IPS-15b (cell line): Measurements from ENCODE around the gene PCBP4.
"Not testable (repeated sequence)": the region's sequence is repeated elsewhere in the genome, so short reads cannot be mapped to it uniquely, and the experiment has no call there.

Experiments used
- H3K27me3 ChIP-seq: one replicate; pipeline ENCODE4 v1.6.1; 2013; ENCODE audit warnings: low read length; ENCODE audit not compliant: control insufficient read depth, insufficient read depth
- H3K36me3 ChIP-seq: one replicate; pipeline ENCODE4 v1.6.1; 2013; ENCODE audit warnings: low read length; ENCODE audit not compliant: control insufficient read depth, insufficient read depth
- H3K4me1 ChIP-seq: one replicate; pipeline ENCODE4 v1.6.1; 2013; ENCODE audit warnings: mild to moderate bottlenecking, low read length; ENCODE audit not compliant: control insufficient read depth, insufficient read depth
- H3K4me3 ChIP-seq: one replicate; pipeline ENCODE4 v1.5.1; 2013; ENCODE audit warnings: low read depth, low read length
- H3K9ac ChIP-seq: one replicate; pipeline ENCODE4 v1.6.1; 2013; ENCODE audit warnings: low read depth, mild to moderate bottlenecking, low read length
- H3K9me3 ChIP-seq: one replicate; pipeline ENCODE4 v1.6.1; 2013; ENCODE audit warnings: mild to moderate bottlenecking, low read length; ENCODE audit not compliant: control insufficient read depth, insufficient read depth

The PCBP4 gene

GRCh38 chr3:51937014-51937413 lies 30.2 kb downstream of the PCBP4 start:
- Histone ChIP-seq H3K36me3 (peaks cover 53% of the 10 kb centered on the region), H3K4me1 (peaks cover 3% of the 10 kb centered on the region), H3K27me3 (no peaks in the 10 kb centered on the region), H3K9ac (no peak overlapping the region), H3K9me3 (no peaks in the 10 kb centered on the region), H3K4me3 (no peak overlapping the region)

- Histone ChIP-seq H3K9me3 (no peaks in the 10 kb centered on the region), H3K4me3 (no peak overlapping the region), H3K9ac (no peak overlapping the region), H3K4me1 (peaks cover 3% of the 10 kb centered on the region), H3K27me3 (no peaks in the 10 kb centered on the region), H3K36me3 (peaks cover 53% of the 10 kb centered on the region)
Observed at GRCh38 chr3:51935886-51936755, 31.1 kb downstream of the PCBP4 start.

- H3K9ac ChIP-seq = no peak overlapping the region
- H3K4me1 ChIP-seq = peaks cover 2% of the 10 kb centered on the region
- H3K27me3 ChIP-seq = no peaks in the 10 kb centered on the region
- H3K36me3 ChIP-seq = peaks cover 53% of the 10 kb centered on the region
- H3K4me3 ChIP-seq = no peak overlapping the region
- no peaks in the 10 kb centered on the region for H3K9me3 ChIP-seq
Observed at GRCh38 chr3:51934991-51935885, 32.0 kb downstream of the PCBP4 start.

- H3K36me3 ChIP-seq = peaks cover 53% of the 10 kb centered on the region
- no peak overlapping the region for H3K4me3 ChIP-seq
- H3K9ac ChIP-seq = no peak overlapping the region
- H3K27me3 ChIP-seq = no peaks in the 10 kb centered on the region
- no peaks in the 10 kb centered on the region for H3K9me3 ChIP-seq
- H3K4me1 ChIP-seq = no peaks in the 10 kb centered on the region
Observed at GRCh38 chr3:51934139-51934850, 33.0 kb downstream of the PCBP4 start.

- H3K36me3 ChIP-seq = peaks cover 53% of the 10 kb centered on the region
- H3K9ac ChIP-seq = no peak overlapping the region
- H3K4me1 ChIP-seq = no peaks in the 10 kb centered on the region
- no peaks in the 10 kb centered on the region for H3K9me3 ChIP-seq
- no peak overlapping the region for H3K4me3 ChIP-seq
- no peaks in the 10 kb centered on the region for H3K27me3 ChIP-seq
Observed at GRCh38 chr3:51933471-51934138, 33.6 kb downstream of the PCBP4 start.

- H3K36me3 ChIP-seq = peaks cover 48% of the 10 kb centered on the region
- H3K27me3 ChIP-seq = no peaks in the 10 kb centered on the region
- H3K4me1 ChIP-seq = no peaks in the 10 kb centered on the region
- H3K9me3 ChIP-seq = no peaks in the 10 kb centered on the region
- no peak overlapping the region for H3K9ac ChIP-seq
- H3K4me3 ChIP-seq = no peak overlapping the region
Observed at GRCh38 chr3:51932471-51933370, 34.5 kb downstream of the PCBP4 start.

GRCh38 chr3:51931756-51932155 lies 35.5 kb downstream of the PCBP4 start:
- Histone ChIP-seq H3K27me3 (no peaks in the 10 kb centered on the region), H3K4me3 (no peak overlapping the region), H3K9me3 (no peaks in the 10 kb centered on the region), H3K36me3 (peaks cover 38% of the 10 kb centered on the region), H3K4me1 (no peaks in the 10 kb centered on the region), H3K9ac (no peak overlapping the region)

GRCh38 chr3:51930439-51930838 lies 36.8 kb downstream of the PCBP4 start:
- Histone ChIP-seq H3K27me3 (no peaks in the 10 kb centered on the region), H3K4me1 (no peaks in the 10 kb centered on the region), H3K4me3 (no peak overlapping the region), H3K9me3 (no peaks in the 10 kb centered on the region), H3K9ac (no peak overlapping the region), H3K36me3 (peaks cover 27% of the 10 kb centered on the region)

GRCh38 chr3:51929420-51930003 lies 37.7 kb downstream of the PCBP4 start:
- Histone ChIP-seq H3K9ac (no peak overlapping the region), H3K4me3 (no peak overlapping the region), H3K4me1 (no peaks in the 10 kb centered on the region), H3K36me3 (peaks cover 18% of the 10 kb centered on the region), H3K27me3 (no peaks in the 10 kb centered on the region), H3K9me3 (no peaks in the 10 kb centered on the region)

- not testable (repeated sequence) for H3K27me3 ChIP-seq, H3K9ac ChIP-seq, H3K4me1 ChIP-seq, H3K4me3 ChIP-seq, H3K9me3 ChIP-seq
- H3K36me3 ChIP-seq = peaks cover 13% of the 10 kb centered on the region
Observed at GRCh38 chr3:51928981-51929380, 38.3 kb downstream of the PCBP4 start.
